ENCODE measurements around the gene PLEKHB1.

PLEKHB1 gene

DNA sequence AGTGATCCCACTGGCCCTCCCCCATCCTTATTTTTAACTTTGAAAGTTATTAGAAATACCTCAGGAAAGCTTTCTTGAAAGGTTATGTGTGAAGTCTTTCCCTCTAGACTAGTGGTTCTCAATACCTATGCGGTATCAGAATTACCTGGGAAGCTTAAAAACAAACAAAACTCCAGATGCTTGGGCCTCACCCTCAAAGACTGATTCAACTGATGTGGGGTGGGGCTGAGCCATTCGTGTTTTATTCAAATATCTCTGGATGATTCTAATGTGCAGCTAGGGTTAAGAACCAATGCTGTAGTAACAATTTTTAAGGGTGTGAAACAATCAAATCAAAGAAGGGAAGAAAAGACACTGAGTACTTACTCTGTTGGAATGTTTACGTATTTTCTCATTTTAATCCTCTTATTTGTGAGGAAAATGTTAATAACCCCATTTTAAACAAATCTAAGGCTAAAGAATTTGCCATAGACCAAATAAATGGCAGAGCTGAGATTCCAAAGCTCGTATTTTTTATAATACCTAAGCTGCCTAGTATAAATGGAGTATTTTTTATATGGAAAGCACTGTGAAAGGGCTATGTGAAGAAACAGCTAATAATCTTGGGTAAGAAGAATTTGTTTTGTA is 47.6 kb downstream of the PLEKHB1 start:
- Histone ChIP-seq H3K36me3 (ENCODE audit: control insufficient read depth, insufficient read depth, low read length) (0 out of 2 replicates have a peak, but pooled peaks cover 6% of the 10 kb centered on the region), H3K4me3 (ENCODE audit: low read depth, low read length) (no peak overlapping the region), H3K27ac (ENCODE audit: low read depth, low read length) (no peak overlapping the region)

DNA sequence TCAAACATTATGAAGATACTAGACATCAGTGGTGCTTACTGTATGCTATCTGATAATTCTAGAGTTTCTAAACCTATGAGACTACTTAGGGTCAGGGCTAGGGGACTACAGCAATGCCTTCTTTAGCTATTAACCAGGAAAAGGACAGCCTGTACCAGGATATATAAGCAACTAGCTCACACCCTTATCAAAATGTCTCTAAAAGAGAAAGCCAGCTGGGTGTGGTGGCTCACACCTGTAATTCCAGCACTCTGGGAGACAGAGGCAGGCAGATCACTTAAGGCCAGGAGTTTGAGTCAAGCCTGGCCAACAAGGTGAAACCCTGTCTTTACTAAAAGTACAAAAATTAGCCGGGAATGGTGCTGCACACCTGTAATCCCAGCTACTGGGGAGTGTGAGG is 58.7 kb downstream of the PLEKHB1 start:
- Histone ChIP-seq H3K27ac (ENCODE audit: low read depth, low read length) (no peak overlapping the region), H3K27me3 (ENCODE audit: control insufficient read depth, insufficient read depth, low read length) (no peaks in the 10 kb centered on the region), H3K4me1 (ENCODE audit: control insufficient read depth, insufficient read depth, low read length) (no peaks in the 10 kb centered on the region), H3K9me3 (ENCODE audit: control insufficient read depth, insufficient read depth, low read length) (no peaks in the 10 kb centered on the region), H3K9ac (ENCODE audit: low read depth, low read length) (no peak overlapping the region), H3K4me3 (ENCODE audit: low read depth, low read length) (no peak overlapping the region), H3K36me3 (ENCODE audit: control insufficient read depth, insufficient read depth, low read length) (peaks cover 56% of the 10 kb centered on the region)

More for the DNA sequence above, 47.6 kb downstream of the PLEKHB1 start:
- Histone ChIP-seq H3K9me3 (ENCODE audit: control insufficient read depth, insufficient read depth, low read length) (no peaks in the 10 kb centered on the region), H3K9ac (ENCODE audit: low read depth, low read length) (no peak overlapping the region), H3K4me1 (ENCODE audit: control insufficient read depth, insufficient read depth, low read length) (no peaks in the 10 kb centered on the region), H3K27me3 (ENCODE audit: control insufficient read depth, insufficient read depth, low read length) (no peaks in the 10 kb centered on the region)

DNA sequence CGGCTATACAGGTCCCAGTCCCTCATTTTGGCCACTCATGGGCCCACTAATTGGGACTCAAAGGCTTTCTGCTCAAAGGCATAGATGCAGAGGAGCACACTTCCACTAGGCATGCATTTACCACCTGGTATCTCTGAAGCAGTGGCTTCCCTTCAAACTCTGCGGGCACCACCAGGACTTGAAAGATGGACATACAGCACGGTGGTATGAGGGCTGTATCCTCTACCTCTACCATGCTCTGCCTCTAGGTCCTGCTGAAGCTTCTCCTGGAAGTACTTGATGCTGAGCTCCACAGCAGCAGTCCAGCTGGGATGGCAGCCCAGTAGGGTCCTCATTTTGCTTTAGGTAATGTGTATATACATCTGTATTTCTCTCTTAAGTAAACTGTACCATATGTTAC is 64.6 kb downstream of the PLEKHB1 start:
- peaks cover 34% of the 10 kb centered on the region for H3K36me3 ChIP-seq (ENCODE audit: control insufficient read depth, insufficient read depth, low read length)
- no peaks in the 10 kb centered on the region for H3K4me1 ChIP-seq (ENCODE audit: control insufficient read depth, insufficient read depth, low read length)
- H3K4me3 ChIP-seq (ENCODE audit: low read depth, low read length), result no peak overlapping the region
- no peaks in the 10 kb centered on the region for H3K27me3 ChIP-seq (ENCODE audit: control insufficient read depth, insufficient read depth, low read length)
- H3K27ac ChIP-seq (ENCODE audit: low read depth, low read length), result no peak overlapping the region
- no peaks in the 10 kb centered on the region for H3K9me3 ChIP-seq (ENCODE audit: control insufficient read depth, insufficient read depth, low read length)
- no peak overlapping the region for H3K9ac ChIP-seq (ENCODE audit: low read depth, low read length)

Data from HUES48 (cell line).